Inferior parietal cortex (tissue), 1 donor: ENCODE measurements around the gene CAMK2N2.
A peak's percentile ranks its signal among the peaks of the same experiment; 100 is the strongest.
"Not testable (repeated sequence)": the region's sequence is repeated elsewhere in the genome, so short reads cannot be mapped to it uniquely, and the experiment has no call there.

Source experiments
- DNase-seq: peaks from one replicate; pipeline ENCODE4 v3.0.0-alpha.2; 2016; ENCODE audit errors: extremely low spot score

The CAMK2N2 gene

DNA sequence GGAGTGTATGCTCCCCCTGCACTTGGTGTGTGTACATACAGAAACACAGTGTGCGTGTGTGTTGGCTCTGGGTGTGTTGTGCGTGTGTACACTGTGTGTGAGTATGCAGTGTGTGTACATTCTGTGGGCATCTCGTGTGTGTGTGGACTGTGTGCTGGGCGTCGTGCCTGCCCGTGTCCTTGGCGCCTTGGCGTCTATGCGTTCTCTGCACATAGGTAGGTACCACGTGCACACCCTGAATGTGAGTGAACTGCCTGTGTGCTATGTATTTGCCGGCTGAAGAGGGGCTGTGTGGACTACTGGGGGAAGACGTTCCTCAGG is 14.0 kb upstream of the CAMK2N2 start:
- no peak for DNase-seq

GRCh38 chr3:184272269-184272668 is 10.9 kb upstream of the CAMK2N2 start:
- no peak for DNase-seq

DNA sequence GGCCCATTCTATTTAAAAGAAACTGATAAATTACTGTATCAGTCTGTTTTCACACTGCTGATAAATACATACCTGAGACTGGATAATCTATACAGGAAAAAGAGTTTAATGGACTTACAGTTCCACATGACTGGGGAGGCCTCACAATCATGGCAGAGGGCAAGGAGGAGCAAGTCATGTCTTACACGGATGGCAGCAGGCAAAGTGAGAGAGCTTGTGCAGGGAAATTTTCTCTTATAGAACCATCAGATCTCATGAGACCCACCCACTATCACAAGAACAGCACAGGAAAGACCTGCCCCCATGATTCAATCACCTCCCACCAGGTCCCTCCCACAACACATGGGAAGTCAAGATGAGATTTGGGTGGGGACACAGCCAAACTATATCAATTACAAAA is 5.9 kb upstream of the CAMK2N2 start:
- DNase-seq = not testable (repeated sequence)

GRCh38 chr3:184262764-184263179 is 1.4 kb upstream of the CAMK2N2 start:
- DNase-seq = no peak

DNA sequence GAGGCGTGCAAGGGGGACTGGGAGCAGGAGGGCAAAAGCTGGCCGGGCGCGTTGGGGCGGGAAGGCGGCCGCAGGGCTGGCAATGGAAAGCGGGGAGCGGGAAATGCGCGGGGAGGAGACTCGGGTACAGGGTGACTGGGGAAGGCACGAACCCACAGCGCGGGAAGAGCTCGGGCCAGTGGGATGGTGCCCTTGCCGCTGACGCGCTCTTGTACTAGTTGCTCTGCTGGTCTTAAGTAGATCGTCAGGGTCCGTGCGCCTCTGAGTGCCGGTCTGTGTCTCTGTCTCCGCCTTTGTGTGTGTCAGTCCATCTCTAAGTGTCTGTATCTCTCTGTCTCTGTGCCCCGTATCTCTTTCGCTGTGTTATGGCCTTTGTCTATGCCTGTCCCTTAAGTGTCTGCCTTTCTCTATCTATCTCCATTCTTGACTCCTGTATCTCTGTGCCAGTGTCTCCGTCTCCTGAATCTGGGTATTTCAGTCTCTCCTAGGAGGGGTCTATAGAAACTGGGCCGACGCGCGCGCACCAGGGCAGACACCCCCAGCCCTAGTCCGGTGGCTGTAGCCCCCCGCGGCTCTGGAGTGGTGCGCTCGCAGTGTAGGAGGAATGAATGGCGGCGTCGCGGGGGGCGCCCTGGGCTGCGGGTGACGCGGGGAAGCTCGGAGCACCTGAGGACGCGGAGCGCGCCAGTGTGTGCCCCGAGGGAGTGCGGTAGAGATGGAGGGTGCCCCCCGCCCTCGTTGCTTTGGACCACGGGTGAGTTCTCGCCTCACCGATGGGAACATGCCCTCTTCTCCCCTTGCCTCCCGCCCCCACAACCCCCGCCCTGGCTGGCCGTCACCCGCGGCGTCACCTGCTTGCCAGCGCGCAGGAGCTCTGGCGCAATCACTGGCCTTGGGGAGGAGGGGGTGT is 756 bp upstream of the CAMK2N2 start:
- peak; percentile 15 for DNase-seq

- DNase-seq = no peak
Observed at GRCh38 chr3:184260724-184261269, 556 bp downstream of the CAMK2N2 start.

GRCh38 chr3:184259878-184260723 is 1.3 kb downstream of the CAMK2N2 start:
- DNase-seq = no peak

GRCh38 chr3:184259396-184259877 is 1.9 kb downstream of the CAMK2N2 start:
- no peak for DNase-seq

- DNase-seq = no peak
Observed at GRCh38 chr3:184258926-184259325, 2.4 kb downstream of the CAMK2N2 start.

DNA sequence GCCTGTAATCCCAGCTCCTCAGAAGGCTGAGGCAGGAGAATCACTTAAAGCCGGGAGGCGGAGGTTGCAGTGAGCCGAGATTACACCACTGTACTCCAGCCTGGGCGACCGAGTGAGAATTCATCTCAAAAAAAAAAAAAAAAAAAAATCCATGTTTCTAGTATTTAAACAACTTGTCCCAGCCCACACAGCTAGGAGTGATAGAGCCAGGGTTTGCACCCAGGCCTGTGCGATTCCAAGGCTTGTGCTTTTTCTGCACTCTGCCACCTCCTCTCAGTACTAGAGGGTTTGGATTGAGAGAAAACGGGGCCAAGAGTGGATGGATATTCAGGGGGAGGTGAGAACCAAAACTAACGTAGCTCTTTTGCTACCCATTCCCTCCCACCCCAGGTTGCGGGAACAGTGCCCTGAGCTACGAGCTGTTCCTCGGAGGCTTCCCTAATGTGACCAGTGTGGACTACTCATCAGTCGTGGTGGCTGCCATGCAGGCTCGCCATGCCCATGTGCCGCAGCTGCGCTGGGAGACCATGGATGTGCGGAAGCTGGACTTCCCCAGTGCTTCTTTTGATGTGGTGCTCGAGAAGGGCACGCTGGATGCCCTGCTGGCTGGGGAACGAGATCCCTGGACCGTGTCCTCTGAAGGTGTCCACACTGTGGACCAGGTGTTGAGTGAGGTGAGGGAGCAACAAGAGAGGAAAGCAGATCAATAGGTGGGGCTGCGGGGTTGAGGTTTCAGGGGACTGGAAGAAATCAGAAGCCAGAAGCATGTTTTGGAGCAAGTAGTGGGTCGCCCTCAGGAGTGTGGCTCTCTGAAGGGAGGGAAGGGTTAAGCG is 4.1 kb downstream of the CAMK2N2 start:
- no peak for DNase-seq

DNA sequence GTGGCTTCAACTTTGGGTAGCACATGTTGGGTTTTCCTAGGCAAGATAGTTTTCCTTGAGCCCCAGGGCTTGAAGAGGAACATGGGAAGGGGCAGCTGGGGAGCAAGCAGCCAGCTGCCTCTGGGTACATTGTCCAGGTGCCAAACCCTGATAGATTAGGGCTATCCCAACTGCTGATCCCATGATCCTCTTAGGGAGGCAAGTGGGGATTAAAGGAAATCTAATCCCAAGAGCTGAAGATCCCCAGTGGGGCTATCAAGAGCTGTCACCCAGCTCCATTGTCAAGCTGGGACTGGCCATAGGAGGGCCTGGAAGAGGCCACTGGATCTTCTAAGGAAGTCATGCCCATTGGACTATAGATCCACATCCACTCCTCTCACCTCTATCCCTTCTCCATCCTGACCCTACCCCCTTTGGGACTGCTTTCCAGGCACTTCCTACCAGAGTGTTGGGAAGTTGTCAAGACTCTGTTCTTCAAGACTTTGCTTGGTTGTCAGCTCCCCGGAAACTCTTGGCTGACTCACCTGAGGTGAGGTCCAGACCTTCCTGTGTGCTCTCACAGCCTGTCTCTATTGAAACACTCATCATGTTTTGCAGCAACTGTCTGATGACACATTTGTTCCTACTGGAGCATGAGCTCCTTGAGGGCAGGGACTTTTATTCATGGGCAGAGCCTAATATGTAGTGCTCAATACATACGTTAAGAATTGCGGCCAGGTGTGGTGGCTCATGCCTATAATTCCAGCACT is 5.9 kb downstream of the CAMK2N2 start:
- no peak for DNase-seq

GRCh38 chr3:184250167-184250828 is 11.1 kb downstream of the CAMK2N2 start:
- DNase-seq = peak; percentile 94

- peak; percentile 96 for DNase-seq
Observed at GRCh38 chr3:184249412-184250166, 11.8 kb downstream of the CAMK2N2 start, which contains the start of gene EEF1AKMT4. Gene EEF1AKMT4, plus strand, starts transcription at chr3:184249672. Its CDS starts 23 bp downstream, at chr3:184249695.

DNA sequence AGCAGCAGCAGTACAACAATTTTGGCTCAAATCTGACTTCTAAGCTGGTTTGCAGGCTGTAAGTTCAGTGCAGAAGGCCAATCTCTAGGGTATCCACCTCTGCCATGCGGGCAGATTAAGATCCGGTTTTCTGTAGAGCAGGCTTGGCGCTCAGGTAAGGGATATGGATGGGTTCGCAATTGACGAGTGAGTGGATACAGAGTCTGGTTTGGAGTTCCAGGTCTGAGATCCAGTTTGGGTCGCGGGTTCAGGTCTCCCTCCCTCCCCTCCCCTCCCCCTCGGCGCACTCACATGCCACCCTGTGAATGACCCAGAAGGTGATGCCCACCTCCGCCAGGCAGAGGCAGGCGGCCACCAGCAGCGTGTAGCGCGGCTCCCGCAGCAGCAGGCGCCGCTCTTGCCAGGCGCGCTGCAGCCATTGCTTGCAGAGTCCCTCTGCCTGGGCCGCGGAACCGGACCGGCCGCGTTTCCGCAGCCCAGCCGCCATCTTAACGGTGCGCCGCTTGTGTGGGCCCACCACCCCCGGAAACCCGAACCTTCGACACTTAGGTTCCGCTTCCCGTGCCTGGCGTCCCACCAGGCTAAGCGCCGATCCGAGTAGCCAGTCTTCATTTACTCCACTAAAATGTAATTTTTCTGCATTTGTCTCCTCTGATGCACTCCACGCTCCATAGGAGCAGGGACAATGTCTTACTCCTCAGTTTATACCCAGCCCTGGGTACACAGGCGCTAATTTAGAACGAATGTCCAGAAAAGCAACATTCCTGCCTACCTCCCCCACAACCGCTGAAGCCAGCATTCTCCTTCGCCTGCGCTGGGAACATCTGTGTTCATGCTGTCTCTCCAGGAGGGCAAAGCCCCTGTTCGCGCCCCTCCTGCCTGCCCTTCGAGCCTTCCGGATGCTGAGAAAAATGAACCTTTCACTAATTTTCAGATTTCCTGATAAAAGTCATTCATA is 12.6 kb downstream of the CAMK2N2 start, which contains the start of gene ALG3:
Gene ALG3 (minus strand): TSS at position 509 of the 958 bp plus-strand sequence. CDS start 22 bp downstream, at position 487.
- peak; percentile 89 for DNase-seq

- DNase-seq = no peak
Observed at GRCh38 chr3:184242297-184242685, 19.1 kb downstream of the CAMK2N2 start.

- no peak for DNase-seq
Observed at GRCh38 chr3:184241447-184242296, 19.7 kb downstream of the CAMK2N2 start.

- no peak for DNase-seq
Observed at GRCh38 chr3:184241141-184241446, 20.3 kb downstream of the CAMK2N2 start.
